Transverse colon (tissue), 4 donors: Measurements from ENCODE around the gene EIF3D. TPM values are rescaled to one million over a fixed set of nuclear protein-coding genes. Genes with fewer than 3 reads are reported as not detected.

Experiments used
- DNase-seq: peaks from one replicate; pipeline ENCODE4 v3.0.0-alpha.2; 2019
- H3K27ac ChIP-seq, 4 donors: fragments of 200-600 bp; sonication (generic); 2 replicates each; pipeline ENCODE4 v1.5.1; 2016 to 2018; ENCODE audit warnings: inconsistent platforms in 4 of 4
- H3K27me3 ChIP-seq: fragments of 200-600 bp; sonication (generic); 2 replicates; pipeline ENCODE4 v1.5.1; 2017; ENCODE audit warnings: inconsistent platforms
- H3K36me3 ChIP-seq, 4 donors: fragments of 200-600 bp; sonication (generic); 2 replicates each; pipeline ENCODE4 v1.5.1; 2017 to 2019; ENCODE audit warnings: inconsistent platforms in 4 of 4
- H3K4me1 ChIP-seq, 4 donors: fragments of 200-600 bp; sonication (generic); 2 replicates each; pipeline ENCODE4 v1.5.1; 2017 to 2020; ENCODE audit warnings: inconsistent platforms in 4 of 4
- H3K4me3 ChIP-seq, 4 donors: fragments of 200-600 bp; sonication (generic); 1 replicate in 1 of 4; 2 replicates in 3 of 4; pipeline versions ENCODE4 v1.5.1 to v1.6.1; 2017 to 2019; ENCODE audit warnings: inconsistent platforms in 4 of 4
- H3K9me3 ChIP-seq, 2 donors: fragments of 200-600 bp; sonication (generic); 2 replicates each; pipeline ENCODE4 v1.5.1; 2017 to 2019; ENCODE audit warnings: inconsistent platforms in 2 of 2
- CTCF ChIP-seq, 5 experiments: fragments of 200-600 bp in 3 of 5; fragments of 450-650 bp in 2 of 5; sonication (generic) in 3 of 5; IDR thresholded peaks; 1 replicate in 2 of 5; 2 replicates in 3 of 5; pipeline ENCODE4 v1.5.1; 2016 to 2017; ENCODE audit warnings: antibody characterized with exemption in 5 of 5, inconsistent platforms in 3 of 5, mild to moderate bottlenecking in 2 of 5, moderate library complexity in 1 of 5
- EP300 ChIP-seq: sonication (generic); formaldehyde crosslinking; IDR thresholded peaks from one replicate; pipeline ENCODE4 v1.6.1; 2017; ENCODE audit warnings: antibody characterized with exemption, low read depth
- POLR2A ChIP-seq: fragments of 450-650 bp; IDR thresholded peaks from one replicate; pipeline ENCODE4 v1.6.1; 2016; ENCODE audit warnings: antibody characterized with exemption, mild to moderate bottlenecking, moderate library complexity
- POLR2AphosphoS5 ChIP-seq, 3 donors: sonication (generic); formaldehyde crosslinking; IDR thresholded peaks; one replicate each; pipeline ENCODE4 v1.6.1; 2016; ENCODE audit warnings: antibody characterized with exemption in 3 of 3
- WGBS, 2 donors: methylation state at CpG; one replicate each; pipeline ENCODE4 v1.1.5; 2018; ENCODE audit warnings: low coverage in 1 of 2; 5-methylcytosine and 5-hydroxymethylcytosine counted together
- in situ Hi-C, 4 donors: fragments of 200-750 bp; cut with MboI; loops; one replicate each; pipeline versions ENCODE4 v1.15.0 to v1.15.1; 2017; ENCODE audit warnings: low sequenced_read_pairs in 3 of 4, low pct_ligation_motif_present in 1 of 4, low pct_unique_long_range_greater_than_20kb in 1 of 4
- intact Hi-C: fragments of 100-400 bp; cut with DNase I; formaldehyde crosslinking; loops from one replicate; pipeline ENCODE4 v1.15.1; 2023; ENCODE audit warnings: low total_unique reads
- total RNA-seq, 4 donors: library from RNA; depleted of rRNA; stranded (reverse); fragments of >200 nt; gene quantifications; one replicate each; pipeline ENCODE4 v1.1.0, GENCODE V29; 2016

Gene EIF3D
- total RNA-seq, 4 donors from 2014 or later: 69.6 to 217 (median 146) TPM

DNA sequence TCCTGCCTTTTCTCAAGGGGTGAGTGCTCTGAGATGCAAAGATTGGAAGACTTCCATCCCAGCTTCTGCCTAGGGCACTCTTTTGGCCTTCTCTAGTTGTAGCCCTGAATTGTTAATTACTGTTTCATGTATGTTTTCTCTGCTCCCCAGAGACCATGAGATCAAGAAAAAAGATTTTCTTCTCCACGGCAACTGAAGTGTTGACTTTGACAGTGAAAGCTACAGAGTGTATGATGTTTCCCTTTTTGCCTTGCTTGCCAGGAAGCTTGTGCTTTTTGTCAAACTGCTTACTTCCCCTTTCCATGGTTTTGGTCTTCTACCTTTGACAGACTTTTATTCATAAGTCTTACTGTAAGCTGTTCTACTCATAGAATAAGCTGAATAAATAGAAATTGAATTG is 23.3 kb upstream of the EIF3D start:
- Histone ChIP-seq H3K9me3 (no peaks in the 10 kb centered on the region), H3K27ac (no peak overlapping the region), H3K27me3 (peaks cover 33% of the 10 kb centered on the region), H3K4me3 (no peak overlapping the region), H3K4me1 (no peaks in the 10 kb centered on the region), H3K36me3 (no peaks in the 10 kb centered on the region)
- no peak for DNase-seq
- intact Hi-C loops (no loop called here), in situ Hi-C loops (no loop called here)
- WGBS, 2 donors: 22 to 36% methylated on average over 1 of the region's 1 CpG
- no peak for TF ChIP-seq POLR2AphosphoS5 (IDR thresholded peaks at IDR 0.05)

- no peak overlapping the region for H3K4me3 ChIP-seq
- TF ChIP-seq POLR2A (no peak), POLR2AphosphoS5 (IDR thresholded peaks at IDR 0.05) (no peak), CTCF (IDR thresholded peaks at IDR 0.05) (no peak)
- no peaks in the 10 kb centered on the region for H3K4me1 ChIP-seq
- H3K27me3 ChIP-seq: peaks cover 33% of the 10 kb centered on the region
- H3K36me3 ChIP-seq: no peaks in the 10 kb centered on the region
- WGBS, 2 donors: 65 to 80% methylated on average over 4 to 13 of the region's 13 CpGs
- in situ Hi-C loops (no loop called here), intact Hi-C loops (no loop called here)
- DNase-seq: no peak
- no peak overlapping the region for H3K27ac ChIP-seq
- H3K9me3 ChIP-seq: no peaks in the 10 kb centered on the region
Observed at GRCh38 chr22:36550701-36551495, 21.9 kb upstream of the EIF3D start.

GRCh38 chr22:36549033-36549432 is 20.1 kb upstream of the EIF3D start:
- in situ Hi-C loops: loop anchor here in 2 of 4 donors (25.0 kb wide), 2 partner anchors 213 to 313 kb away; partner anchors contain the start of gene NCF4 (in 2 of the 2)

DNA sequence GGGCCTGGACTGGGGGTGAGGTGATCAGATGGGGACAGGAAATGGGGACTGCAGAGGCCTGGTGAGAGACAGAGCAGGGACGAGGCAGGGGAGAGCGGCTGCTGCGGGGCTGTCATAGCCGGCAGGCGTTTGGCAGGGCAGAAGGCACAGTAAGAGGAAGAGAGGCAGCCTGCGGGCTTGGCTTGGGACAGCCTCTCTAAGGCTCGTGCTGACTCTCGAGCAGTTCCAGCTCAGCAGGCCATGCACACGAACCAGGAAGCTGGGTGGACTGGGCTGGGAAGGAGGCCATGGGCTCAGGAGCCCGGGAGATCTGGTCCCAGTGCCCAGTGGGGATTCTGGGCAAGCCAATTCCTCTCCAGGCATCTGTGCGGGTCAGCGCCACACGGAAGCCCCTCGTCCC is 19.6 kb upstream of the EIF3D start:
- H3K4me1 ChIP-seq: no peaks in the 10 kb centered on the region
- H3K27me3 ChIP-seq: peaks cover 33% of the 10 kb centered on the region
- H3K4me3 ChIP-seq: no peak overlapping the region
- H3K9me3 ChIP-seq: no peaks in the 10 kb centered on the region
- H3K36me3 ChIP-seq: no peaks in the 10 kb centered on the region
- no peak overlapping the region for H3K27ac ChIP-seq
- in situ Hi-C loops: loop anchor here in 2 of 4 donors (25.0 kb wide), 2 partner anchors 214 to 314 kb away; partner anchors contain the start of gene NCF4 (in 2 of the 2)
- intact Hi-C loops: no loop called here
- no peak for DNase-seq
- 64% methylated on average over 14 of the region's 14 CpGs; no CpG with 5 or more reads in 1 of the 2 donors for WGBS, 2 donors
- TF ChIP-seq POLR2A (no peak), POLR2AphosphoS5 (IDR thresholded peaks at IDR 0.05) (no peak), EP300 (no peak), CTCF (IDR thresholded peaks at IDR 0.05) (no peak)

More at GRCh38 chr22:36549033-36549432, 20.1 kb upstream of the EIF3D start:
- H3K27me3 ChIP-seq: peaks cover 33% of the 10 kb centered on the region
- TF ChIP-seq CTCF (IDR thresholded peaks at IDR 0.05) (no peak), POLR2A (no peak), EP300 (no peak), POLR2AphosphoS5 (IDR thresholded peaks at IDR 0.05) (no peak)
- H3K36me3 ChIP-seq: no peaks in the 10 kb centered on the region
- intact Hi-C loops: no loop called here
- no peak for DNase-seq
- 20 to 58% methylated on average over 1 to 5 of the region's 5 CpGs for WGBS, 2 donors
- no peaks in the 10 kb centered on the region for H3K4me1 ChIP-seq
- no peak overlapping the region for H3K27ac ChIP-seq
- no peaks in the 10 kb centered on the region for H3K9me3 ChIP-seq
- H3K4me3 ChIP-seq: no peak overlapping the region
